Neural progenitor cell (in vitro differentiated cells): ENCODE data around the gene CYBA.

Source experiments
- CTCF ChIP-seq: fragments of 200-600 bp; sonication (generic); IDR thresholded peaks from 2 replicates; pipeline ENCODE4 v1.5.1; 2017; ENCODE audit warnings: antibody characterized with exemption, mild to moderate bottlenecking
- EZH2 ChIP-seq: fragments of 200-600 bp; sonication (generic); IDR thresholded peaks from 2 replicates; pipeline ENCODE4 v1.6.1; 2017; ENCODE audit warnings: antibody characterized with exemption, mild to moderate bottlenecking, moderate library complexity
- EZH2phosphoT487 ChIP-seq: fragments of 200-600 bp; sonication (generic); IDR thresholded peaks from 2 replicates; pipeline ENCODE4 v1.6.1; 2017; ENCODE audit warnings: antibody characterized with exemption

GRCh38 chr16:88678224-88678979 lies 27.5 kb upstream of the CYBA start:
- TF ChIP-seq EZH2 = no peak
- TF ChIP-seq CTCF = no peak
- no peak for TF ChIP-seq EZH2phosphoT487
